Choroid plexus epithelial cell (primary cell): ENCODE measurements around the gene CLOCK.
"Not testable (repeated sequence)": the region's sequence is repeated elsewhere in the genome, so short reads cannot be mapped to it uniquely, and the experiment has no call there.

Source experiments
- DNase-seq: peaks from one replicate; pipeline ENCODE4 v3.0.0-alpha.2; 2010; ENCODE audit warnings: low read depth
- H3K4me3 ChIP-seq: 2 replicates; pipeline ENCODE4 v1.5.1; 2011; ENCODE audit warnings: low read depth, mild to moderate bottlenecking, control low read depth, low read length, moderate library complexity
- CTCF ChIP-seq: conservative IDR thresholded peaks from 2 replicates; pipeline ENCODE4 v1.5.1; 2011; ENCODE audit warnings: low read depth, mild to moderate bottlenecking, control low read depth, inconsistent platforms, low read length, moderate library complexity

Gene CLOCK

GRCh38 chr4:55546756-55547465 is at the start of gene CLOCK:
Gene CLOCK, minus strand, starts transcription at chr4:55546909. Its CDS starts 64,124 bp downstream, at chr4:55482785.
- peak within 1 kb of the TSS; percentile 81 for H3K4me3 ChIP-seq
- peak; percentile 87 for DNase-seq
- TF ChIP-seq CTCF, result peak; percentile 40

GRCh38 chr4:55592014-55592413 is 45.3 kb upstream of the CLOCK start, which contains the start of gene PDCL2:
Gene PDCL2, minus strand, starts transcription at chr4:55592245. Its CDS starts 136 bp downstream, at chr4:55592109.
- no peak for TF ChIP-seq CTCF
- no peak for DNase-seq
- H3K4me3 ChIP-seq, result no peak within 1 kb of the TSS

- no peak overlapping the region for H3K4me3 ChIP-seq
- DNase-seq, result no peak
- no peak for TF ChIP-seq CTCF
Observed at GRCh38 chr4:55588160-55588559, 41.5 kb upstream of the CLOCK start.

DNA sequence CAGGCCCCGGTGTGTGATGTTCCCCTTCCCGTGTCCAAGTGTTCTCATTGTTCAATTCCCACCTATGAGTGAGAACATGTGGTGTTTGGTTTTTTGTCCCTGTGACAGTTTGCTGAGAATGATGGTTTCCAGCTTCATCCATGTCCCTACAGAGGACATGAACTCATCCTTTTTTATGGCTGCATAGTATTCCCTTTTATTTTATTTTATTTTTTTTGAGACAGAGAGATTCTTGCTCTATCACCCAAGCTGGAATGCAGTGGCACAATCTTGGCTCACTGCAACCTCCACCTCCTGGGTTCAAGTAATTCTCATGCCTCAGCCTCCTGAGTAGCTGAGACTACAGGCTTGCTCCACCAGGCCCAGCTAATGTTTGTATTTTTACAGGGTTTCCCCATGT is 36.1 kb upstream of the CLOCK start:
- not testable (repeated sequence) for DNase-seq, H3K4me3 ChIP-seq

DNA sequence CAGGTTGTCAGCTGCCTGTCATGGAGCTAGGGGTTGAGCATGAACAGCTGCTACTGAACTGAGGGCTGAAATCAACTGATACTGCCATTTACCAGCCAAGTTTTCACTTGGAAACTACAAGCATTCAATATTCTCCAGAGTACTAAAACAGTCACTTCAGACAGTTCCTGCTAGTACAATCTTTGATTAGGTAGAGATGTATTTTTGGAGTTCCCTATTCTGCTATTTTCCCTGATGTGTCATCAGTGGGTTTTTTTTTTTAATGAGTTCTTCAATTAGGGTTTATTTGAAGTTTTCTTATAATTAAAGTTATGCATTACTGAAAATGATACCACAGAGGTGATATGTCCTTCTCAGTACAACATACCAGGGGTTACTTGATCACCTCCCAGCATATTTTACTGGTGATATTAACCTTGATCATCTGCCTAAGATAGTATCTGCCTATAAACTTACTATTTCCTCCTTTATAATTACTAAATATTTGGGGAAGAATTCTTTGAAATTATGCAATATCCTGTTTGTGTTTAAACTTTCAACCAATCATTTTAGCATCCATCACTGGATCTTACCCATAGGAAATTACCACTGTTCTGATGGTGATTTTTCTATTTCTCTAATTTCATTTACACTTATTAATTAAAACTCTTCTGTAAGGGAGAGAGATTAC is 31.8 kb upstream of the CLOCK start:
- TF ChIP-seq CTCF, result no peak
- no peak for DNase-seq
- H3K4me3 ChIP-seq, result no peak overlapping the region

DNA sequence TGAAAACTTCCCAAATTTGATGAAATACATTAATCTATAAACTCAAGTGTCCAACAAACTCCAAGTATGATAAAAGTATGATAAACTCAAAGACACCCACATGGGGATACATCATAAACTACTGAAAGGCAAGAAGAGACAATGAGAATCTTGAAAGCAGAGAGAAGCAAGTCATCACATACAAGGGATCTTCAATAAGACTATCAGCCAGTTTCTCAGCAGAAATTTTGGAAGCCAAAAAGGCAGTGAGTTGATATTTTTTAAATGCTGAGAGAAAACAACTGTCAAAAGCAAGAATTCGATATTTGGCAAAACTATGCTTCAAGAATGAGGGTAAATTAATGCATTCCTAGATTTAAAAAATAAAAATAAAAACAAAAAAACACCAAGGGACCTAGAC is 28.8 kb upstream of the CLOCK start:
- DNase-seq, result no peak
- no peak for TF ChIP-seq CTCF
- H3K4me3 ChIP-seq, result no peak overlapping the region

DNA sequence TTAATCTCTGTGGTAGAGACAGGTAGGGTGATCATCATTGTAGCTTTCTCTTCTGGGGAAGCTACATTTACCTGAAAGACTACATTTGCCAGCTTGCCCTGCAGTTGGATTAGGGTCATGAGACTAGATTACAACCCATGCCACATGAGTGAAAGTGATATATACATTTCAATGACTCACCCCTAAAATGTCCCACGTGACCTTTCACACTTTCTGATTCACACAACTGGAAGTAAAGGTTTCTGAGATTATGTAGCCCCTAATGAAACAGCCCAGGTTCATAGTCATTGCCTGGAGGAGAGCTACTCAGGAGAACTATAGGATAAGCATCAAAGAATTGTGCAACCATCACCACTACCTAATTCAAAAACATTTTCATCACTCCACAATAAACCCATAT is 27.5 kb upstream of the CLOCK start:
- TF ChIP-seq CTCF, result no peak
- no peak for DNase-seq

More for the DNA sequence above, 27.5 kb upstream of the CLOCK start:
- no peak overlapping the region for H3K4me3 ChIP-seq
